NCI-H2029 (cell line): Measurements from ENCODE around the gene APOD.
"Not testable (repeated sequence)": the region's sequence is repeated elsewhere in the genome, so short reads cannot be mapped to it uniquely, and the experiment has no call there.

Source experiments
- DNase-seq: peaks from one replicate; lab custom pipeline; 2025; lab: John Stamatoyannopoulos, UW

Gene APOD

GRCh38 chr3:195583831-195584542 is at the start of gene APOD:
APOD (minus strand) TSS chr3:195583940; CDS start chr3:195579461, 4,479 bp downstream.
- no peak for DNase-seq

- DNase-seq = not testable (repeated sequence)
Measured at GRCh38 chr3:195633351-195633750, 49.6 kb upstream of the APOD start.

- not testable (repeated sequence) for DNase-seq
Measured at GRCh38 chr3:195632501-195633185, 48.9 kb upstream of the APOD start.

- DNase-seq = not testable (repeated sequence)
Measured at GRCh38 chr3:195632046-195632445, 48.3 kb upstream of the APOD start.

- not testable (repeated sequence) for DNase-seq
Measured at GRCh38 chr3:195630938-195631495, 47.3 kb upstream of the APOD start.

- not testable (repeated sequence) for DNase-seq
Measured at GRCh38 chr3:195630086-195630917, 46.6 kb upstream of the APOD start.

GRCh38 chr3:195629682-195630081 is 45.9 kb upstream of the APOD start:
- DNase-seq = not testable (repeated sequence)

GRCh38 chr3:195628386-195628920 is 44.7 kb upstream of the APOD start:
- not testable (repeated sequence) for DNase-seq

GRCh38 chr3:195627515-195628385 is 44.0 kb upstream of the APOD start:
- not testable (repeated sequence) for DNase-seq

GRCh38 chr3:195624603-195625560 is 41.1 kb upstream of the APOD start:
- DNase-seq = not testable (repeated sequence)

GRCh38 chr3:195624171-195624570 is 40.4 kb upstream of the APOD start:
- not testable (repeated sequence) for DNase-seq

GRCh38 chr3:195623217-195623965 is 39.7 kb upstream of the APOD start:
- not testable (repeated sequence) for DNase-seq

GRCh38 chr3:195622523-195623170 is 38.9 kb upstream of the APOD start:
- DNase-seq = not testable (repeated sequence)

- not testable (repeated sequence) for DNase-seq
Measured at GRCh38 chr3:195622012-195622411, 38.3 kb upstream of the APOD start.

- not testable (repeated sequence) for DNase-seq
Measured at GRCh38 chr3:195621095-195621494, 37.4 kb upstream of the APOD start.

- DNase-seq = not testable (repeated sequence)
Measured at GRCh38 chr3:195620476-195620875, 36.7 kb upstream of the APOD start.

- DNase-seq = not testable (repeated sequence)
Measured at GRCh38 chr3:195619591-195620369, 36.0 kb upstream of the APOD start.
